ENCODE data around the gene MYO9A.
"Not testable (repeated sequence)": the region's sequence is repeated elsewhere in the genome, so short reads cannot be mapped to it uniquely, and the experiment has no call there.

The MYO9A gene

DNA sequence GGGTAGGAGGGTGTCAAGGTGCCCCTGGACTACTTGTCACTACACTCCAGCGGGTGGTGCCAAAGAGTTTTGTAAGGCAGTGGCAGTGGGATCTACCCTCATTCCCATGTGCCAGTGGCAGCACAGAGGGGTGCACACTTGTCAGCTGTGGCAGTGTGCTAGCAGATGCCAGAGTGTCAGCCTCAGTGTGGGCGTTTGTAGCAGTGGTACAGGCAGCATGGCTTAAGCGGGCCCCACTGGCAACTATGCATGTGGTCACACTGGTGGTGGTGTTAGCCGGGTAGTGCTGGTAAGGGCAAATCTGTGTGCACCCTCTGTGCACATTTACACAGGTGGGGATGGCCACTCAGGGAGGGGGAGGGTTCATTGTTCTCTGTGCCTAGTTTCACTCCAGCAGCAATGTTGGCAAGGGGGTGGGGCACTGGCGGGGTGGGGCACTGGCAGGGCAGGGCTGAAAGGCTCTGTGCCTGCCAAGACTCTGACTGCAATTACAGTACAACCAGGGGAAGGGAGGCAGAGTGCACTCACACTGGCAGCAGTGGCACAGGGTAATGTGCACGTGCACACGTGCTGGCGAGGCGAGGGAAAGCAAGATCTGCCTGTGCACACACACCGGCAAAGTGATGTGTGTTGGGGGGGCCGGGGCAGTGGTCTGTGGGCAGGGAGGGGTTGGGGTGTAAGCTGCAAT lies 31.8 kb downstream of the MYO9A start:
- no peak for DNase-seq

DNA sequence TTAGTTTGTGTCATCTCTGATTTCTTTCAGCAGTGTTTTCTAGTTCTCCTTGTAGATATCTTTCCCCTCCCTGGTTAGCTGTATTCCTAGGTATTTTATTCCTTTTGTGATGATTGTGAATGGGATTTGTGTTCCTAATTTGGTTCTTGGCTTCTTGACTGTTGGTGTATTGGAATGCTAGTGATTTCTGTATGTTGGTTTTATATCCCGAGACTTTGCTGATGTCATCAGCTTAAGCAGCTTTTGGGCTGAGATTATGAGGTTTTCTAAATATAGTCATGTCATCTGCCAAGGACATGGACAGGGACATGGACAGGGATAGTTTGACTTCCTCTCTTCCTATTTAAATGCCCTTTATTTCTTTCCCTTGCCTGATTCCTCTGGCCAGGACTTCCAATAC lies 35.8 kb downstream of the MYO9A start:
- no peak for DNase-seq

DNA sequence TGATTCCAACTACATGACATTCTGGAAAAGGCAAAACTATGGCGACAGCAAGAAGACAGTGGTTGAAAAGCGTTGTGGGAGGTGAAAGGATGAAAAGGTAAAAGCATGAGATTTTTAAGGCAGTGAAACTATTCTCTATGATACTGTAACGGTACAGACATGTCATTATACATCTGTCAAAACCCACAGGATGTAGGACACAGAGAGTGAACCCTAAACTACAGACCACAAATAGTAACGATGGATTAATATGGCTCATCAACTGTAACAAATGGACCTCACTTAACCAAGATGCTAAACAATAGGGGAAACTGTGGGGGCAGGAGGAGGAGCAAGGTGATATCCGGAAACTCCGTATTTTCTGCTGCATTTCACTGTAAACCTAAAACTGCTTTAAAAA lies 39.1 kb downstream of the MYO9A start:
- DNase-seq: no peak

DNA sequence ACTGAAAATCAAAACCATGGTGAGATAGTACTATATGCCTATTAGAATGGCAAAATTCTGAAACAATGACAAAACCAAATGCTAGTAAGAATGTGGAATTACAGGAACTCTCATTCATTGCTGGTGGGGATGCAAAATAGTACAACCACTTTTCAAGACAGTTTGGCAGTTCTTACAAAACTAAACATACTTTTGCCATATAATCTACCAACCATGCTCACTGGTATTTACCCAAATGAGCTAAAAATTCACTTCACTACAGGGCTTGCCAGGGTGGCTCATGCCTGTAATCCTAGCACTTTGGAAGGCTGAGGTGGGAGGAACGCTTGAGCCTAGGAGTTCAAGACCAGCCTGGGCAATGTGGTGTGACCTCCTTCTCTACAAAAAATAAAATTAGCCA lies 40.0 kb downstream of the MYO9A start:
- DNase-seq: no peak

DNA sequence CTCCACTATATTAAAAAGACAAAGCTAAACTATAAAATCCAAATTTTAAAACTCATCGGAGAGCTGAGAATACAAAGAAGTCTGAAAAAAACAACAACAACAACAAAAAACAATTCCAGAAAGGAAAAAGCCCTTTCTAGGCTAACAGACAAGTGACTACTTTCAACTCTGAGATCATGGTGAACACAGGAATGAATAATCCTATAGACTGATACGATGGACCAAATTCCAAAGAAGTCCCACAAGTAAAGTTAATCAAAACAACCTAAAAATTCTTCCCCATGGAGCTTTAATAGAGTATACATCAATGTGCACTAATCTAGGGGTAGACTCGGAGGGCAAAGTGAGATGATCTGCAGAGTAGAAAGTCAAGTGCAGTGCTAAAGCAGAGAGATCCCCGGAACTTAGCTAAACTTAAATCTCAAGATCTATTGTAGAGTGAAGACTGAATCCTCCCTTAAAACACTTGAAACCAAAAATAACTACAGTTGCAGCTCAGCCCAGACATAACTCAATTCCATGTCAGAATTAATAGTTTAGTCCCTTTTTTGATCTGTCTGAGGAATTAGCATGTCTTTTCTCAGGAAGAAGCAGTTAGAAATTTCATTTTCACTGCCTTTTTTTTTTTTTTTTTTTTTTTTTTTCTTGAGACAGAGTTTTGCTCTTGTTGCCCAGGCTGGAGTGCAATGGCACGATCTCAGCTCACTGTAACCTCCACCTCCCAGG lies 43.5 kb downstream of the MYO9A start:
- DNase-seq: no peak

DNA sequence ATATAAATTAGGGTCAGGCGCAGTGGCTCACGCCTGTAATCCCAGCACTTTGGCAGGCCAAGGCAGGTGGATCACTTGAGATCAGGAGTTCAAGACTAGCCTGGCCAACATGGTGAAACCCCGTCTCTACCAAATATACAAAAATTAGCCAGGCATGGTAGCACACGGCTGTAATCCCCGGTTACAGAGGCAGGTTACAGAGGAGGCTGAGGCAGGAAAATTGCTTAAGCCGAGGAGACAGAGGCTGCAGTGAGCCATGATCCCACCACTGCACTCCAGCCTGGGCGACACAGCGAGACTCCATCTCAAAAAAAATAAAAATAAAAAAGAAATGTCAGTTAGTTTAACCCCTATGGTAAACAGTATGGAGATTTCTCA lies 46.5 kb downstream of the MYO9A start:
- not testable (repeated sequence) for DNase-seq

DNA sequence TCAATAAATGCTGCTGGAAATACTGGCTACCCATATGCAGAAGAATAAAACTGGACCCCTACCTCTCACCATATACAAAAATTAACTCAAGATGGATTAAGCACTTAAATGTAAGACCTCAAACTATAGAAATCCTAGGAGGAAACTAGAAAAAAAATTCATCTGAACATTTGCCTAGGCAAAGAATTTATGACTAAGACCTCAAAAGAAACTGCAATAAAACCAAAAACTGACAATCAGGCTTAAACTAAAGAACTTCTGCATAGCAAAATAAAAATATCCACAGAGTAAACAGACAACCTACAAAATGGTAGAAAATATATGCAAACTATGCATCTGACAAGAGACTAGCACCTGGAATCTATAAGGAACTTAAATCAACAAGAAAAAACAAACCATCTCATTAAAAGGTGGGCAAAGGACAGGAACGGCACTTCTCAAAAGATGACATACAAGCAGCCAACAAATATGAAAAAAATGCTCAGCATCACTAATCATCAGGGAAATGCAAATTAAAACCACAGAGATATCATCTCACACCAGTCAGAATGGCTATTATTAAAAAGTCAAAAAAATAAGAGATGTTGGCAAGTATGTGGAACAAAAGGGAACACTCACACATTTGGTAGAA lies 47.0 kb downstream of the MYO9A start:
- DNase-seq: no peak

DNA sequence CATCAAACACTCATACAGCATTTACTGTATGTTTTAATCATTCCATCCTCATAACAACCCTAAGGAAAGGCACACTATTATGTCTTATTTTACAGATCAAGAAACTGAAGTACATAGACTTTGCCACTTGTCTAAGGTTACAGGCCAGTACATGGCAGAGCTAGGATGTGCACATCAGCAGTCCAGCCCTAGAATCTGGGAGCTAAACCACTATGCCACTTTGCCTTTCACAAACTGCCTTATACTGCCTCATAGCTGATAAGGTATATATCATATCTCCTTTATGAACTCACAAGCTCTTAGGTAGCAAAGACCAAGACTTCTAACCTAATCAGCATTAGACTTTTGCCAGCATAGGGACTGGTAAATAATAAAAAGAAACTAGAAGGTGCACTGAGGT lies 49.1 kb downstream of the MYO9A start:
- DNase-seq: no peak

DNA sequence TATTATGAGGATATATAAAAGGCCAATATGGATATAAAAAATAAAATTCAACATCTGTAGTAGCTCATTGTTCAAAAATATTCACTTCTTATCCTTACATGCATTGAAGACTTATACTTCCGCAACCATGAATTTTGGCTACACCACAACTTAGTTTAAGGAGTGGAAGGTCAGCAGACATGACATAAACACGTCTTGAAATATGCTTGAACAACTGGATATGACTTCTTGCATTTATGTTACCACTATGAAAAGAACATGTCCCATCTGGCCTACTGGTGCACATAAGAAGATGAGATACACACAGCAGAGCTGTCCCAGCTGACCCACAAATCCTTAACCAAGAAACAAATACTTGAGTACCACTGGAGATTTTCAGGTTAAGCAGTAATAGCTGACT lies 52.1 kb downstream of the MYO9A start:
- no peak for DNase-seq

DNA sequence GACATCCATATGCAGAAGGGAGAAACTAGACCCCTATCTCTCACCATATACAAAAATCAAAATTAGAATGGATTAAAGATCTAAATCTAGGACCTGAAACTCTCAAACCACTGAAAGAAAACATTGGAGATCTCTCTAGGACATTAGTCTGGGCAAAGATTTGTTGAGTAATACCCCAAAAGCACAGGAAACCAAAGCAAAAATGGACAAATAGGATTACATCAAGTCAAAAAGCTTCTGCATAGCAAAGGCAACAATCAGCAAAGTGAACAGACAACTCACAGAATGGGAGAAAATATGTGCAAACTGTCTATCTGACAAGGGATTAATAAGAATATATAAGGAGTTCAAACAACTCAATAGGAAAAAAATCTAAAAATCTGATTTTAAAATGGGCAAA lies 54.8 kb downstream of the MYO9A start:
- no peak for DNase-seq

DNA sequence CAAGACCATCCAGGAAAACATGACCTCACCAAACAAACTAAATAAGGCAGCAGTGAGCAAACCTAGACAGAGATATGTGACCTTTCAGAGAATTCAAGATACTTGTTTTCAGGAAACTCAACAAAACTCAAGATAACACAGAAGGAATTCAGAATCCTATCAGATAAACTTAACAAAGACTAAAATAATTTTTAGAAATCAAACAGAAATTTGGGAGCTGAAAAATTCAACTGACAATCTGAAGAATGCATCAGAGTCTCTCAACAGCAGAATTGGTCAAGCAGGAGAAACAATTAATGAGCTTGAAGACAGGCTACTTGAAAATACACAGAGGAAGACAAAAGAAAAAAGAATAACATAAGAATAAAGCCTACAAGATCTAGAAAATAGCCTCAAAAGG lies 55.6 kb downstream of the MYO9A start:
- no peak for DNase-seq

DNA sequence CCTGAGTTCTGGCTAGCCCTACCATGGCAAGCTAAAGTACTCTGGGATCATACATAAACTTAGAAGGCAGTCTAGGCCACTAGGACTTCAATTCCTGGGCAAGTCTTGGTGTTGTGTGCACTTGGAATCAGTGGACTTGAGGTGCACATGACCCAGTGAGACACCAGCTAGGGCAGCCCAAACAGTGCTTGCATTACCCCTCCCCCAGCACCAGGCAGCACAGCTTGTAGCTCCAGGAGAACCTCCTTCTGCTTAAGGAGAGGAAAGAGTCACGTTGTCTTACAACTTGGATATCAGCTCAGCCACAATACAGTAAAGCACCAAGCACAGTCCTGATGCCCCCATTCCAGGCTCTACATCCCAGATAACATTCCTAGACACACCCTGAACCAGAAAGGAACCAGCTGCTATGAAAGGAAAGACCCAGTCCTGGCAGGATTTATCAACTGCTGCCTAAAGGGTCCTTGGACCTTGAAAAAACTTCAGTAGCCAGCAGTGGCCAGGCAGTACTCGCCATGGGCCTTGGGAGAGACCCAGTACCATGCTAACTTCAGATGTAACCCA lies 57.2 kb downstream of the MYO9A start:
- no peak for DNase-seq

DNA sequence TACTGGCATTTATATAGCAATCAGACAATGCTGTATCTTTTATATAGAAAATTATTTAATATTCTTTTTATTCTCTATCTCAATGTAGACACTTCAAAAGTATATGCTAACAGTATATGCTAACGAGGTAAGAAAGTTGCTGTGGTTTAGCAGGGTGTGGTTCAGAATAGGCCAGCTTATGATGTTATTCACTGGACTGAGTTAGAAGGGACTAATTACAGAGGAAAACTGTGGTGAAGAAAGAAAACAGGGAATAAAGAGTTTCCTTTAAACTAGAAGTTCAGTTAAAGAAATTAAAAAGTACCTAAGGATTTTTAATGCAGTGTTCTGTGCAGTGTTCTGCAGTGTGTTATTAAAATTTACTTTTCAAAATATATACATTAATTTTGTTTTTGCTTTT lies 59.4 kb downstream of the MYO9A start:
- DNase-seq: no peak

DNA sequence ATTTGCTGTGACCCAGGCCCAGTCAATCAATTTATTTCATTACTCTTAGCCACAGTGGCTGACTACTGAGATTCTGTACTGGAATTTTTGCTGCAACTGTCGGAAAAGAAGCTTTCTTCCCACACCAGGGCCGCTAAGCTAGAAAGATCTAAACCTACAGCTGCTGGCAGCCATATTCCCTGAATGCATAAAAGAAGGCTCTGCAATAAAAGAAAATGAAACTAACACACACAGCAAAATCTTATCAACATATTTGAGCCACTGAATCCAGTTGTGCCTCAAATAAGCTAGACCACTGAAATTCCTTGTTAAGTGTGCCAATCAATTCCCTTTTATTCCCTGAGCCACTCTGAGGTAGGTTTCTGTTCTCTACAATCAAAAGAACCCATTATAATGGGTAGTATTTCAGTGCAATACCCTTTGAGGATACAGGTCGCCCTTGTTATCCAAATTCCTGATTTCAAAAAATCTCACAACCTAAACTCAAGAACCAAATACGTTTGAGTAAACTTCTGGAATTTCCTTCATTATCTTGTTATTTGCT lies 60.3 kb downstream of the MYO9A start:
- DNase-seq: no peak

DNA sequence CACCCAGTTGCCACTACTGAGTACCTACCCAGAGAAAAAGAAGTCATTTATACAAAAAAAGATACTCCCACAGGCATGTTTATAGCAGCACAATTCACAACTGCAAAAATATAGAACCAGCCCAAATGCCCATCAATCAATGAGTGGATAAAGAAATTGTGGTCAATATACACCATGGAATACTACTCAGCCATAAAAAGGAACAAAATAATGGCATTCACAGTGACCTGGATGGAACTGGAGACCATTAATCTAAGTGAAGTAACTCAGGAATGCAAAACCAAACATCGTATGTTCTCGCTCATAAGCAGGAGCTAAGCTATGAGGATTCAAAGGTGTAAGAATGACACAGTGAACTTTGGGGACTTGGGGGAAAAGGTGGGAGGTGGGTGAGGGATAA lies 61.7 kb downstream of the MYO9A start:
- DNase-seq: not testable (repeated sequence)

DNA sequence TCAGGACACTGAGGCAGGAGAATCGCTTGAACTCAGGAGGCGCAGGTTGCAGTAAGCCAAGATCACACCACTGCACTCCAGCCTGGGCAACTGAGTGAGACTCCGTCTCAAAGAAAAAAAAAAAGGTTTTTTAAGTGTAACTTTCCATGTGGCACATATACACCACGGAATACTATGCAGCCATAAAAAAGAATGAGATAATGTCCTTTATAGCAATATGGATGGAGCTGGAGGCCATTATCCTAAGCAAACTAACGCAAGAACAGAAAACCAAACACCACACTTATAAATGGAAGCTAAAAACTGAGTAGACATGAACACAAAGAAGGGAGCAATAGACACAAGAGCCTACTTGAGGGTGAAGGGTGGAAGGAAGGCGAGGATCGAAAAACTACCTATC lies 64.7 kb downstream of the MYO9A start:
- not testable (repeated sequence) for DNase-seq

DNA sequence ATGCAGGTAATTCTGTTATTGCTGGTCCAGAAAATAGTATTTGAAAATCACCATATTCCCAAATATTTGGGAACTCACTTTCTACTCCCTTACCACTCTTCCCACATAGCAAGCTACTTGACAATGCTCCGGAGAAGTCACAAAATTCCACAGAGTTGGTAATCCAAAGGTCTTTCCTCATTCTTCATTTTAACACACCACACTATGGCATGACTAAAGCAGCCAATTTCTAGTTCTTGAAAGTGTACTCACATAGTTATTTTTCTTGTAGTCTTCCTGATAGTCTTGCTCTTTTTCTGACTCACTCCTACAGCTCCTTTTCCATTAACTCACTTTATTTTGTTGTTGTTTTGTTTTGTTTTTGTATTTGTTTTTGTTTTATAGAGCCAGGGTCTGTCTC lies 67.2 kb downstream of the MYO9A start:
- no peak for DNase-seq

DNA sequence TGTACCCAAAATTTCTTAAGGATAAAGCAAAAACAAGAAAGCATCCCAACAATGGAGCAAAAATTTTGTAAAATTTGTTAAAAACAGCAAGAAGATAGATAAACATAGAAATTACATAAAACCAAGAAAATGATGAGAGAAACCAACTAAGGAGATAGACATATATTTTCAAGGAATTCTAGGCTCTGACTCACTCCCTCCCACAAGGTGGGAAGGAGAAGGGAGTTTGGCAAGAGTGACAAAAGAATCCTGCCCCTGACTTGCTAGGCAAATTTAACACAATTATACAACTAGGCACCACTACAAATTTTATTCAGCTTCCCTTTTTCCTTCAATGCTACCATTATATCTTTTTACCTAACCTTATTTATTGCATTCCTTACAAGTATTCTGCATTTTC lies 70.9 kb downstream of the MYO9A start:
- DNase-seq: no peak

DNA sequence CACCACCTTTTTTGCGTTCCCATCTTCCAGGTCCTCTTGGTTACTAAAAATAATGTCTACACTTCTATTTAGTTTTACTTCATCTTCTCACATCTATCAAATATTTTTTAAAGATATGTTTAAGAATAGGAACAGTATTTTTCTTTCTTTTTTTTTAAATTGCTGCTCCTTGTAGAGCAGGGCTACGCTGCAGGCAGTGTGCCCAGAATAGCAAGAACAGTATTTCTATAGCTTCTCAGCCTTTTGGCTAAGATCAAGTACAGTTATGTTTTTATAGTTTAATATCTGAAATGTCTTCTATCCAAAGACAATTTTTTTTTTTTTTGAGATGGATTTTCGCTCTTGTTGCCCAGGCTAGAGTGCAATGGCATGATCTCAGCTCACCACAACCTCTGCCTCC lies 73.0 kb downstream of the MYO9A start:
- DNase-seq: no peak

DNA sequence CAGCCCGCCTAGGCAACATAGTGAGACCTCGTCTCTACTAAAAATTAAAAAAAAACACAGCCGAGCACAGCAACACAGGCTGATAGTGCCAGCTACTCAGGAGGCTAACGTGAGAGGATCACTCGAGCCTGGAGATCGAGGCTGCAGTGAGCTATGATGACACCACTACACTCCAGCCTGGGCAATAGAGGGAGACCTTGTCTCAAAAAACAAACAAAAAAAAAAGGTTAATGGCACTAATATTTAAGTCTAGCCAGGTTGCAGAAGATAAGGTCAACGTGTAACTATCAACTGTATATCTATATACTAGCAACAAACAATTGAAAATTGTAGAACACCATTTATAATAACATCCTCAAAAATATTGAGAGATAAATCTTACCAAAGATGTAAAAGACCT lies 75.1 kb downstream of the MYO9A start:
- DNase-seq: no peak

DNA sequence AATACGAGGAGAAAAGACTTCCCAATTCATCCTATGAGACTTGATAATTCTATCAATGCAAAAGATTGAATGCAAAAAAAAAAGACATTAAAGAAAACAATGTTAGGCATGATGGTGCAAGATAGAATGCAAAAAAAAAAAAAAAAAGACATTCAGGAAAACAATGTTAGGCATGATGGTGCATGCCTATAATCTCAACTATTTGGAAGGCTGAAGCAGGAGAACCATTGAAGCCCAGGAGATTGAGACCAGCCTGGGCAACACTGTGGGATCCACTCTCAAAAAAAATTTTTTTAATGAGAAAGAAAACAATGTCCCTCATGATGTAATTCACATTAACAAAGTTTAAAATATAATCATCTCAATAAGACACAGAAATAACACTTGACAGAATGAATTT lies 75.9 kb downstream of the MYO9A start:
- DNase-seq: no peak

DNA sequence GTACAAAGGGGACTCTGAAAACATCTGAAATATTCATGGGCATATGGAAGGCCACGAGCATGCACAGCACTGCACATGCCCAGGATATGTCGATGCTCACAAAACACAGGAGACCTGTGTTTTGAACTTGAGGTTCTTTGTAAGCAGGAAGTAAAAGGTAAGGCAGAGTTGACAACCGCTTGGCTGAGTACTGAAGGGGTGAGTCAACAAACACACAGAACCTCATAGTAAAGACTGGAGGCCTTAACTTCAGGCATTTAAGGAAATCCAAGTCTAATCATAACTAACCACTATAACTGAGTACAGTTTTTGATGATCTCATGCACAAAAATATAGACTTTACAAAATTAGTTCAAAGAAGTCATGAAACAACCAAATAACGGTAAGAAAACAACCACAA lies 80.6 kb downstream of the MYO9A start:
- no peak for DNase-seq

DNA sequence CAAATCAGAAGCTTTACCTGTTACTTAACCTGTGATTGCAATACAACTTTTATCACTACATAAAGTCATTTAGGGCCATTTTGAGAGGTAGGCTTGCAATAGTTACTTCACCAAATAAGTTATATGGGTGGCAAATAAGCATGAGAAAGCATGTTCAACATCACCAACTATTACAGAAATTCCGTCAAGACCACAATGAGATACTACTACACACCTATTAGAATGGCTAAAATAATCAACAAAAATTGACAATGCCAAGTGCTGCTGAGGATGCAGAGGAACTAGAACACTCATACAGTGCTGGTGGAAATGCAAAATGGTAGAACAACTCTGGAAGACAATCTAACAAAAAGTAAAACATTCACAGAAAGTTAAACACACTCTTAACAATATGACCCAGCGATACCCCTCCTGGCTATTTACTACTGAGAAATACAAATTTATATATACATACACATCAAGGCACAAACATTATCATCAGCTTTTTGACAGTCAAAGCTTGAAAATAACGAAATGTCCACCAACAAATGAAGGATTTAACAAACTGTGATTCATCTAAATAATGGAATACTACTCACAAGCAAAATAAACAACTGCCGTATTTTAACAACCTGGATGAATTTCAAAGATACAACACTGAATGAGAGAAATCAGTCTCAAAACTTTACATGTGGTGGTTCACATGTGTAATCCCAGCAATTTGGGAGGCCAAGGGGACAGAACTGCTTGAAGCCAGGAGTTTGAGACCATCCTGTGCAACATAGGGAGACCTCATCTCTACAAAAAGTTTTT lies 82.9 kb downstream of the MYO9A start:
- no peak for DNase-seq
